GM12878 (cell line): ENCODE measurements around the gene MAP4K2. TPM values are rescaled to one million over a fixed set of nuclear protein-coding genes. Genes with fewer than 3 reads are reported as not detected.

Experiments
- ATAC-seq: fragments of 200-7000 bp; cut with Tn5 transposase; 3 replicates; pipeline ENCODE4 v1.9.1; 2020; ENCODE audit warnings: mild to moderate bottlenecking, moderate library complexity
- BruUV-seq: library from RNA; stranded (reverse); fragments of 400-500 nt; replicated peaks from 2 replicates; lab custom pipeline; 2021; lab: Mats Ljungman, UMichigan
- CTCF ChIA-PET: fragments of 300-600 bp; sonication (Branson Sonifier 250); formaldehyde crosslinking; extraction: SDS; loops from one replicate; lab custom pipeline; 2021; ENCODE audit warnings: inconsistent platforms; lab: Yijun Ruan, JAX
- POLR2A ChIA-PET: fragments of 350-600 bp; formaldehyde crosslinking; extraction: SDS; loops from one replicate; lab custom pipeline; 2021; ENCODE audit warnings: inconsistent platforms; lab: Charles Lee
- RAD21 ChIA-PET: fragments of 300-600 bp; sonication (Branson Sonifier 250); formaldehyde crosslinking; loops from one replicate; lab custom pipeline; 2023; ENCODE audit warnings: antibody characterized with exemption; ENCODE audit not compliant: unreplicated experiment; lab: Charles Lee
- SMC1A ChIA-PET: fragments of 300-600 bp; sonication (Branson Sonifier 250); formaldehyde crosslinking; loops from one replicate; lab custom pipeline; 2023; ENCODE audit not compliant: unreplicated experiment, uncharacterized antibody; lab: Charles Lee
- DNase-seq: peaks from one replicate; pipeline ENCODE4 v3.0.0-alpha.2; 2011; ENCODE audit warnings: low read depth, low spot score
- FAIRE-seq: peaks from 3 replicates; lab custom pipeline; 2011; peaks lifted over from hg19 to GRCh38; lab: Jason Lieb, UNC
- H2AFZ ChIP-seq: 2 replicates; pipeline ENCODE4 v1.6.0; 2011; ENCODE audit warnings: low read depth, low read length, control low read depth; ENCODE audit not compliant: control insufficient read depth
- H3K27ac ChIP-seq: 2 replicates; pipeline ENCODE4 v1.5.1; 2011; ENCODE audit warnings: control low read depth; ENCODE audit not compliant: control insufficient read depth, insufficient read depth
- H3K27me3 ChIP-seq, 2 experiments: replicated peaks in 1 of 2; 2 replicates each; pipeline versions ENCODE4 v1.6.0 to v1.6.1; 2011; ENCODE audit warnings: low read length in 1 of 2; ENCODE audit not compliant: control insufficient read depth in 2 of 2, insufficient read depth in 2 of 2
- H3K36me3 ChIP-seq, 2 experiments: 2 replicates each; pipeline ENCODE4 v1.5.1; 2011; ENCODE audit warnings: low read length in 1 of 2; ENCODE audit not compliant: control insufficient read depth in 2 of 2, insufficient read depth in 2 of 2
- H3K4me1 ChIP-seq: 2 replicates; pipeline ENCODE4 v1.6.1; 2011; ENCODE audit warnings: mild to moderate bottlenecking, low read length, moderate library complexity, mixed read lengths; ENCODE audit not compliant: control insufficient read depth, insufficient read depth
- H3K4me2 ChIP-seq: 2 replicates; pipeline ENCODE4 v1.6.0; 2011; ENCODE audit warnings: control low read depth; ENCODE audit not compliant: control insufficient read depth, insufficient read depth
- H3K4me3 ChIP-seq: fragments of 200-600 bp; sonication (generic); 2 replicates; pipeline ENCODE4 v1.5.1; 2016
- H3K79me2 ChIP-seq: 2 replicates; pipeline ENCODE4 v1.6.0; 2011; ENCODE audit warnings: low read length; ENCODE audit not compliant: control insufficient read depth, insufficient read depth
- H3K9ac ChIP-seq: 2 replicates; pipeline ENCODE4 v1.8.0; 2011; ENCODE audit warnings: low read length, control low read depth, mixed read lengths; ENCODE audit not compliant: control insufficient read depth, insufficient read depth
- H3K9me3 ChIP-seq: replicated peaks from 3 replicates; pipeline ENCODE4 v1.5.1; 2011; ENCODE audit warnings: mild to moderate bottlenecking, low read length; ENCODE audit not compliant: control insufficient read depth, insufficient read depth
- H4K20me1 ChIP-seq: 2 replicates; pipeline ENCODE4 v1.6.0; 2011; ENCODE audit not compliant: control insufficient read depth, insufficient read depth
- CBFB ChIP-seq: IDR thresholded peaks from 2 replicates; pipeline ENCODE4 v1.6.1; 2016; ENCODE audit warnings: antibody characterized with exemption, low read depth
- CEBPZ ChIP-seq: fragments of 150-350 bp; IDR thresholded peaks from 2 replicates; pipeline ENCODE4 v1.6.1; 2016; ENCODE audit warnings: low read depth, low read length
- NFXL1 ChIP-seq: fragments of 450-650 bp; IDR thresholded peaks from 2 replicates; pipeline ENCODE4 v1.6.1; 2017; ENCODE audit warnings: antibody characterized with exemption, mild to moderate bottlenecking, borderline replicate concordance
- NFYA ChIP-seq: IDR thresholded peaks from 2 replicates; pipeline ENCODE4 v1.6.1; 2011; ENCODE audit warnings: low read depth, mild to moderate bottlenecking, low read length, improper control_type of control experiment, borderline replicate concordance
- PAX8 ChIP-seq: fragments of 450-650 bp; IDR thresholded peaks from 2 replicates; pipeline ENCODE4 v1.6.1; 2017; ENCODE audit warnings: mild to moderate bottlenecking, moderate library complexity
- RCOR1 ChIP-seq: conservative IDR thresholded peaks from 2 replicates; pipeline ENCODE4 v1.6.1; 2012; ENCODE audit warnings: low read depth, low read length, improper control_type of control experiment
- SMAD5 ChIP-seq: IDR thresholded peaks from 2 replicates; pipeline ENCODE4 v1.6.1; 2016; ENCODE audit warnings: antibody characterized with exemption, low read depth
- STAT3 ChIP-seq: IDR thresholded peaks from 2 replicates; pipeline ENCODE4 v1.6.1; 2011; ENCODE audit warnings: low read depth, low read length, improper control_type of control experiment
- ZNF217 ChIP-seq: fragments of 450-650 bp; IDR thresholded peaks from 2 replicates; pipeline ENCODE4 v1.6.1; 2017; ENCODE audit warnings: antibody characterized with exemption, mild to moderate bottlenecking
- ZNF24 ChIP-seq: fragments of 450-650 bp; IDR thresholded peaks from 2 replicates; pipeline ENCODE4 v1.6.1; 2017; ENCODE audit warnings: antibody characterized with exemption, mild to moderate bottlenecking
- ZNF274 ChIP-seq: IDR thresholded peaks from one replicate; pipeline ENCODE4 v1.8.0; 2011; ENCODE audit not compliant: insufficient read length, insufficient read depth
- WGBS: methylation state at CpG from one replicate; pipeline ENCODE4 v1.1.6; 2016; ENCODE audit warnings: low lambda C conversion rate; ENCODE audit not compliant: insufficient replicate concordance, insufficient coverage; ENCODE audit errors: missing lambda C conversion rate; 5-methylcytosine and 5-hydroxymethylcytosine counted together
- in situ Hi-C: fragments of 300-500 bp; cut with MboI; formaldehyde crosslinking; loops from 9 replicates; pipeline ENCODE4 v1.14.3; 2018; ENCODE audit warnings: mixed read lengths
- intact Hi-C: fragments of 100-400 bp; cut with micrococcal nuclease; formaldehyde crosslinking; loops from one replicate; pipeline ENCODE4 v1.14.2; 2022; ENCODE audit not compliant: unreplicated experiment
- polyA plus RNA-seq, 11 experiments: library from polyadenylated mRNA; depleted of rRNA in 4 of 11; unstranded in 6 of 11; stranded (reverse) in 5 of 11; fragments of >200 nt; fragmentation: Nextera tagmentation in 4 of 11; fragmentation: Illumina TruSeq in 1 of 11; extraction: Ambion mirVana in 4 of 11; extraction: Trizol in 1 of 11; gene quantifications; 1 replicate in 1 of 11; 2 replicates in 10 of 11; pipeline versions ENCODE4 v1.2.1 to v1.2.3, GENCODE V29; 2011 to 2016; ENCODE audit warnings: inconsistent platforms in 2 of 11, missing spikeins in 2 of 11, low read depth in 1 of 11
- total RNA-seq, 4 experiments: library from RNA; depleted of rRNA in 3 of 4; stranded (reverse); fragments of >200 nt in 3 of 4; fragmentation: Illumina TruSeq in 1 of 4; extraction: Trizol in 1 of 4; gene quantifications; 2 replicates each; pipeline versions ENCODE4 v1.2.1 to v1.2.3, GENCODE V29; 2013 to 2021
- TF ChIP-seq, protein P1 (sequence below), 3 experiments: IDR thresholded peaks in 2 of 3; conservative IDR thresholded peaks in 1 of 3; 2 replicates each; pipeline ENCODE4 v1.5.1; 2011; ENCODE audit warnings: low read depth in 3 of 3, low read length in 3 of 3, mild to moderate bottlenecking in 3 of 3, control low read depth in 2 of 3, moderate library complexity in 2 of 3, inconsistent platforms in 1 of 3, mixed read lengths in 1 of 3; ENCODE audit not compliant: control insufficient read depth in 2 of 3, insufficient read depth in 1 of 3; ENCODE audit errors: extremely low read depth in 1 of 3

Gene MAP4K2
- total and polyA plus RNA-seq, 10 of the 15 experiments (the other 5 are each of a cell fraction or from before 2014, with no cell fraction given), result 0.98 to 78.1 (median 48.9) TPM

DNA sequence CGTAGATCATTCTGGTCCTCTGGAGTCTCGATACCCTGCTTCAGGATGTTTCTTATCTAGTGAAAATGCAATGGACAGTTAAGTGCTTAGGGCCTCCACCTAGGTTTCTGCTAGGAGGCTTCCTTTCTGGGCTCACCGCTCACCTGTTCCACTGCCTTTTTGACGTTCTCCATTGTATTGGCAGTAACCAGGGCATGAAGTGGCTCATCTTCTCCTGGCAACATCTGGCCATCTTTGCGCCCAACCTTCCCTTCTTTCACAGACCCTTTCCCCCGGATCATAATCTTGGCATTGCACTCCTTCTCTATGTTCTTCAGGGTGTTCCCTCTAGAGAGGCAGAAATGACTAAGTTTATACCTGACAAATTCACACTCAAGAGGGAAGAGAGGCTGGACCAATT lies 33.7 kb downstream of the MAP4K2 start:
- DNase-seq (no peak), ATAC-seq (no peak), FAIRE-seq (no peak)
- Histone ChIP-seq H3K4me3 (no peak overlapping the region), H3K36me3 (peaks cover 46 to 69% of the 10 kb centered on the region in 2 experiments), H3K9me3 (no peaks in the 10 kb centered on the region), H3K4me2 (no peak overlapping the region), H3K79me2 (peaks cover 37% of the 10 kb centered on the region), H4K20me1 (peaks cover 28% of the 10 kb centered on the region), H2AFZ (no peak overlapping the region), H3K27ac (no peak overlapping the region), H3K27me3 (no peaks in the 10 kb centered on the region), H3K9ac (no peak overlapping the region), H3K4me1 (peaks cover 29% of the 10 kb centered on the region)
- ChIA-PET CTCF (interaction anchor here (0.5 to 0.7 kb wide), 2 partner anchors 9 to 80 kb away, joined by 3 read pairs; partner anchors contain the start of gene SF1), SMC1A (no interaction called here), POLR2A (no interaction called here), RAD21 (no interaction called here)
- in situ Hi-C loops, result no loop called here
- WGBS, result 90% methylated on average over 6 of the region's 6 CpGs
- no TSS peak for BruUV-seq
- intact Hi-C loops, result no loop called here
- TF ChIP-seq ZNF274 (no peak), RCOR1 (no peak), SMAD5 (no peak), ZNF24 (no peak), STAT3 (no peak), CBFB (no peak), PAX8 (no peak), CEBPZ (no peak), NFXL1 (no peak), ZNF217 (no peak), NFYA (no peak)
- TF ChIP-seq, protein P1, sequence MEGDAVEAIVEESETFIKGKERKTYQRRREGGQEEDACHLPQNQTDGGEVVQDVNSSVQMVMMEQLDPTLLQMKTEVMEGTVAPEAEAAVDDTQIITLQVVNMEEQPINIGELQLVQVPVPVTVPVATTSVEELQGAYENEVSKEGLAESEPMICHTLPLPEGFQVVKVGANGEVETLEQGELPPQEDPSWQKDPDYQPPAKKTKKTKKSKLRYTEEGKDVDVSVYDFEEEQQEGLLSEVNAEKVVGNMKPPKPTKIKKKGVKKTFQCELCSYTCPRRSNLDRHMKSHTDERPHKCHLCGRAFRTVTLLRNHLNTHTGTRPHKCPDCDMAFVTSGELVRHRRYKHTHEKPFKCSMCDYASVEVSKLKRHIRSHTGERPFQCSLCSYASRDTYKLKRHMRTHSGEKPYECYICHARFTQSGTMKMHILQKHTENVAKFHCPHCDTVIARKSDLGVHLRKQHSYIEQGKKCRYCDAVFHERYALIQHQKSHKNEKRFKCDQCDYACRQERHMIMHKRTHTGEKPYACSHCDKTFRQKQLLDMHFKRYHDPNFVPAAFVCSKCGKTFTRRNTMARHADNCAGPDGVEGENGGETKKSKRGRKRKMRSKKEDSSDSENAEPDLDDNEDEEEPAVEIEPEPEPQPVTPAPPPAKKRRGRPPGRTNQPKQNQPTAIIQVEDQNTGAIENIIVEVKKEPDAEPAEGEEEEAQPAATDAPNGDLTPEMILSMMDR (IDR thresholded peaks at IDR 0.05 in 2 of 3, conservative IDR thresholded peaks at IDR 0.05 in 1 of 3; ENCODE audit: control insufficient read depth in 2 of 3, extremely low read depth in 1 of 3, insufficient read depth in 1 of 3, low read depth in 3 of 3, low read length in 3 of 3), result no peak
